HFFc6 (cell line): ENCODE results near the gene CCSAP. TPM values are rescaled to one million over a fixed set of nuclear protein-coding genes. Genes with fewer than 3 reads are reported as not detected.

Experiments
- DNase-seq: peaks from one replicate; pipeline ENCODE4 v3.0.0-alpha.2; 2018
- H3K27ac Mint-ChIP-seq: 2 replicates; pipeline ENCODE4 v1.8.0; 2020; ENCODE audit warnings: mild to moderate bottlenecking, mixed read lengths
- H3K27me3 Mint-ChIP-seq: 2 replicates; pipeline ENCODE4 v1.8.0; 2021; ENCODE audit warnings: mild to moderate bottlenecking, moderate library complexity, mixed read lengths; ENCODE audit not compliant: insufficient read depth
- H3K36me3 Mint-ChIP-seq: 2 replicates; pipeline ENCODE4 v1.8.0; 2021; ENCODE audit warnings: low read depth, mixed read lengths
- H3K4me1 Mint-ChIP-seq: 2 replicates; pipeline ENCODE4 v1.8.0; 2020; ENCODE audit warnings: low read depth, mixed read lengths
- H3K4me3 Mint-ChIP-seq: 2 replicates; pipeline ENCODE4 v1.8.0; 2020; ENCODE audit warnings: mild to moderate bottlenecking, moderate library complexity, mixed read lengths
- H3K9me3 Mint-ChIP-seq: 2 replicates; pipeline ENCODE4 v1.8.0; 2020; ENCODE audit warnings: mild to moderate bottlenecking, mixed read lengths
- total RNA-seq, 6 experiments: library from RNA; stranded (reverse); fragmentation: NEBNext Ultra II Directional; extraction: Animal tissue kit (Norgen Biotek cat#: 25700); gene quantifications; 2 replicates in 1 of 6; 3 replicates in 5 of 6; pipeline ENCODE4 v1.2.3, GENCODE V29; 2021
- TF ChIP-seq, protein P1 (sequence below): fragments of 200-600 bp; sonication (generic); IDR thresholded peaks from 2 replicates; pipeline ENCODE4 v1.5.0; 2021; ENCODE audit warnings: antibody characterized with exemption, mild to moderate bottlenecking

CCSAP gene
- total RNA-seq, 6 experiments from 2014 or later, result 4.6 to 6.4 (median 5.7) TPM

DNA sequence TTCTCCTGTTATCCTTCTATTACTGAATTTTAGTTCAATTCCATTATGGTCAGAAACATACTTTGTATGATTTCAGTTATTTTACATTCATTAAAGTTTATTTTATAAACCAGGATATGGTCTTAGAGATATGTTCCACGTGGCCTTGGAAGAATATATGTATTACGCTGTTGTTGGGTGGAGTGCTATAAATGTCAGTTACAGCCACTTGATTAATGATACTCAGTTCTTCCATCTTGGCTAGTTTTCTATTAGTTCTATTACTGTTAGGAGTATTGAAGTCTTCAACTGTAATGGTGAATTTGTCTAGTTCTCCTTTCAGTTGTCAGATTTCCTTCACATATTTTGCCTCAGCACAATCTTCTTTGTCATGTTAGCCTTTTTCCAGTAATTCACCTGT is 26.7 kb downstream of the CCSAP start:
- H3K4me1 Mint-ChIP-seq, result peaks cover 8% of the 10 kb centered on the region
- H3K9me3 Mint-ChIP-seq, result no peaks in the 10 kb centered on the region
- H3K27ac Mint-ChIP-seq, result no peak overlapping the region
- H3K27me3 Mint-ChIP-seq, result no peaks in the 10 kb centered on the region
- no peak overlapping the region for H3K4me3 Mint-ChIP-seq
- no peaks in the 10 kb centered on the region; the same call in 1 of the 2 replicates for H3K36me3 Mint-ChIP-seq
- TF ChIP-seq, protein P1, sequence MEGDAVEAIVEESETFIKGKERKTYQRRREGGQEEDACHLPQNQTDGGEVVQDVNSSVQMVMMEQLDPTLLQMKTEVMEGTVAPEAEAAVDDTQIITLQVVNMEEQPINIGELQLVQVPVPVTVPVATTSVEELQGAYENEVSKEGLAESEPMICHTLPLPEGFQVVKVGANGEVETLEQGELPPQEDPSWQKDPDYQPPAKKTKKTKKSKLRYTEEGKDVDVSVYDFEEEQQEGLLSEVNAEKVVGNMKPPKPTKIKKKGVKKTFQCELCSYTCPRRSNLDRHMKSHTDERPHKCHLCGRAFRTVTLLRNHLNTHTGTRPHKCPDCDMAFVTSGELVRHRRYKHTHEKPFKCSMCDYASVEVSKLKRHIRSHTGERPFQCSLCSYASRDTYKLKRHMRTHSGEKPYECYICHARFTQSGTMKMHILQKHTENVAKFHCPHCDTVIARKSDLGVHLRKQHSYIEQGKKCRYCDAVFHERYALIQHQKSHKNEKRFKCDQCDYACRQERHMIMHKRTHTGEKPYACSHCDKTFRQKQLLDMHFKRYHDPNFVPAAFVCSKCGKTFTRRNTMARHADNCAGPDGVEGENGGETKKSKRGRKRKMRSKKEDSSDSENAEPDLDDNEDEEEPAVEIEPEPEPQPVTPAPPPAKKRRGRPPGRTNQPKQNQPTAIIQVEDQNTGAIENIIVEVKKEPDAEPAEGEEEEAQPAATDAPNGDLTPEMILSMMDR, result no peak
- no peak for DNase-seq

DNA sequence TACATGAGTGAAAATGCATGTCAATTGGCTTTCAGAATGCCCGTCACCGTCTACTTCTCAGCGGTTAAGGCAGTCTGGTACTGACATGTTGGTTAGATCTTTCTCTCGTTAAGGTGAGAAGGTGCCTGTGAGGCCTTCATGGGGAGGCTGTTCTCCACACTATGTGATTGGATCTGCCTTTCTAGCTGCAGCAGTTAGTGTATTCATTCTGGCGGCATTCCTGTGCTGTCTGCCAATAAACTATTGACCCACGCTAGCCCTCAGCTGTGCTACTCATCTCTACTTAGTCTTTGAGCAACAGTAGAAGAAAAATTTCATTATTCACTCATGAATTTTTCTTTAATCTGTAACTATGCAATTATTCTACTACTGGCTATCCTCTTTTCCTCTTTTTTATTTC is 32.0 kb downstream of the CCSAP start:
- Mint-ChIP-seq H3K36me3 (no peaks in the 10 kb centered on the region), H3K4me1 (no peaks in the 10 kb centered on the region), H3K27ac (no peak overlapping the region), H3K4me3 (no peak overlapping the region), H3K27me3 (no peaks in the 10 kb centered on the region), H3K9me3 (no peaks in the 10 kb centered on the region)
- DNase-seq, result no peak
- TF ChIP-seq, protein P1, result no peak

DNA sequence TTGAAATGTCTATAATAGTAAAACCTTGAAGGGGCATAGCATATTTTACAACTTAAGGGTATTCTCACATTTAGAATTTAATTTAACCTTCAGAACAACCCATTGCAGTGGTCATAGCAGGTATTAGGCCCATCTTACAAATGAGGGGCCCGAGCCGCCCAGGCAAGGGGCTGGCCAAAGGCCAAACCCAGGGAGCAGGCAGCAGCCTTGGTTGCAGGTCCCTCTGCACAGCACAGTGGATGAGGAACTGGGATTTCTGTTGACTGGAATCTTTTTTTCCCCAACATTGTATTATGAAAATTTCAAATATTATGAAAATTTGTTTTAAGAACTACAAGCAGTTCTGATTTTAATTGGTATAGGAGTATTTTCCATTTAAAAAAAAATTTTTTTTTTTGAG is 33.2 kb downstream of the CCSAP start:
- DNase-seq, result no peak
- Mint-ChIP-seq H3K27me3 (no peaks in the 10 kb centered on the region), H3K36me3 (no peaks in the 10 kb centered on the region), H3K4me1 (no peaks in the 10 kb centered on the region), H3K9me3 (no peaks in the 10 kb centered on the region), H3K4me3 (no peak overlapping the region), H3K27ac (no peak overlapping the region)
- TF ChIP-seq, protein P1, result no peak

DNA sequence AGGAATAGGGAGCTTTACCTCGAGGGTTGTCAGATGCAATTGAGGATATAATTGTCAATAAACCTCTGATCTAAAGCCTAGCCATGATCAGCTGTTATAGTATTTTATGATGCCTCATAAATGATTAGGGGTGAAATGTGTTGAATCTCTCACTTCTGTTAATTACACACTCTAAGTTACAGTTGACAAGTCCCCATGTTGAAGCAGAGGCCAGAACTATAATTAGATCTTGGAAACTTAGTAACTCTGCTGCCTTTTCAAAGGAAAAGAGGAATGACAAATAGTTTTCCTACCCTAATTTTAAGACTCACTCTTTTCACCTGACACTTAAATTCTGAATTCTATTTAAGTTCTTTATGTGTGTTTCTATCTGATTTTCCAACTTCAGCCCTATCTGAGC is 33.8 kb downstream of the CCSAP start:
- H3K4me3 Mint-ChIP-seq, result no peak overlapping the region
- H3K9me3 Mint-ChIP-seq, result no peaks in the 10 kb centered on the region
- no peaks in the 10 kb centered on the region for H3K27me3 Mint-ChIP-seq
- H3K4me1 Mint-ChIP-seq, result no peaks in the 10 kb centered on the region
- H3K27ac Mint-ChIP-seq, result no peak overlapping the region
- no peak for DNase-seq
- TF ChIP-seq, protein P1, result no peak
- no peaks in the 10 kb centered on the region for H3K36me3 Mint-ChIP-seq

- peaks cover 2% of the 10 kb centered on the region for H3K4me1 Mint-ChIP-seq
- no peaks in the 10 kb centered on the region; the same call in 1 of the 2 replicates for H3K27me3 Mint-ChIP-seq
- H3K9me3 Mint-ChIP-seq, result no peaks in the 10 kb centered on the region
- H3K36me3 Mint-ChIP-seq, result peaks cover 3% of the 10 kb centered on the region; the same call in 1 of the 2 replicates
- no peak overlapping the region for H3K4me3 Mint-ChIP-seq
- H3K27ac Mint-ChIP-seq, result no peak overlapping the region
- DNase-seq, result no peak
- TF ChIP-seq, protein P1, result no peak
These were observed 37.5 kb downstream of the CCSAP start for GRCh38 chr1:229305392-229305791.

DNA sequence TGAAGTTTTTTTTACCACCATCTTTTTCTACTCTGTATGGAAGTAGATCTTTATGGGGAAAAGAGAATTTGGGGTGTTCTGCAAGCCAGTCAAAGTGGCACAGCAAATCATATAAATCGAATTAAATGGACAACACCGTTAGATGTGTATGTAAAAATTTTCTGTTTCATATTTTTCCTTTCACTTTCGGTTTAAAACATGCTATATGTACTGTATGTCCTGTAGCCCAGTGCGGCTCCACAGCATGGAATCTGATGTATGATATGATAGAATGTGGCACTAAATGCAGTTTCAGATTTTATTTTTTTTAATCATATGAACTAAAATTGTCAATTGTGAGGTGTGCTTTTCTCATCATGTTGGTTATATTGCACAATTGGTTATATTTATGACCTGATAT is 39.0 kb downstream of the CCSAP start:
- Mint-ChIP-seq H3K4me3 (no peak overlapping the region), H3K36me3 (peaks cover 17% of the 10 kb centered on the region; the same call in 1 of the 2 replicates), H3K27me3 (no peaks in the 10 kb centered on the region; the same call in 1 of the 2 replicates), H3K9me3 (no peaks in the 10 kb centered on the region), H3K27ac (no peak overlapping the region), H3K4me1 (peaks cover 13% of the 10 kb centered on the region)
- TF ChIP-seq, protein P1, result no peak
- DNase-seq, result no peak
